Upper lobe of right lung (tissue), 1 donor: Measurements from ENCODE around the gene UBL5. TPM values are rescaled to one million over a fixed set of nuclear protein-coding genes. Genes with fewer than 3 reads are reported as not detected.
A peak's percentile ranks its signal among the peaks of the same experiment; 100 is the strongest.
"Not testable (repeated sequence)": the region's sequence is repeated elsewhere in the genome, so short reads cannot be mapped to it uniquely, and the experiment has no call there.

ENCODE experiments used
- ATAC-seq: fragments of 200-7000 bp; cut with Tn5 transposase; one replicate; pipeline ENCODE4 v1.9.1; 2020; ENCODE audit warnings: mild to moderate bottlenecking, moderate library complexity
- DNase-seq: peaks from one replicate; pipeline ENCODE4 v3.0.0-alpha.2; 2020
- H3K27ac ChIP-seq: fragments of 200-600 bp; one replicate; pipeline ENCODE4 v1.8.0; 2022
- H3K27me3 ChIP-seq: fragments of 200-600 bp; one replicate; pipeline ENCODE4 v1.8.0; 2022; ENCODE audit warnings: mild to moderate bottlenecking
- H3K36me3 ChIP-seq: fragments of 200-600 bp; one replicate; pipeline ENCODE4 v1.8.0; 2022
- H3K4me1 ChIP-seq: fragments of 200-600 bp; one replicate; pipeline ENCODE4 v1.8.0; 2022
- H3K4me3 ChIP-seq: fragments of 200-600 bp; one replicate; pipeline ENCODE4 v1.8.0; 2022; ENCODE audit warnings: mild to moderate bottlenecking
- H3K9me3 ChIP-seq: fragments of 200-600 bp; one replicate; pipeline ENCODE4 v1.8.0; 2022
- intact Hi-C: fragments of 100-400 bp; cut with DNase I; formaldehyde crosslinking; loops from one replicate; pipeline ENCODE4 v1.11.0; 2022
- total RNA-seq: library from RNA; stranded (reverse); fragmentation: NEBNext Ultra II Directional; extraction: Animal tissue kit (Norgen Biotek cat#: 25700); gene quantifications from one replicate; pipeline ENCODE4 v1.2.1, GENCODE V29; 2021
- TF ChIP-seq, protein P1 (sequence below): fragments of 200-600 bp; IDR thresholded peaks from one replicate; pipeline ENCODE4 v1.8.0; 2022; ENCODE audit warnings: antibody characterized with exemption
- donor health status: DM: no; HTN: yes; CAD: no; lungs with severe emphysema.

The UBL5 gene
- total RNA-seq, 1 donor from 2014 or later = 220 TPM

DNA sequence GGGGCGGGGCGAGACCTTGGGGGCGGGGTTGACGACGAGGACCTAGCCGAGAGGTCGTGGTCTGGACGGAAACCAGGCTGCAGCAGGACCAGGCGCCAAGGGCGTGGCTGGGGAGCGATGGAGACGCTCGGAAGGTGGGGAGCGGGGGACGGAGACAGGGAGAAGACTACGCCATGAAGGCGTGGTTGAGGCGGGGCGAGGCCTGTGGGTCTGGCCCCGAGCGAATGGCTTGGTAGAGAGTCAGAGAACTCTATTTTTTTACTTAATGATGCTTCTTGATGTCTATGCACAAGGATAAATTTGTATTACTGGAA, 8.2 kb upstream of the UBL5 start:
- Histone ChIP-seq H3K27ac (peak overlapping the region; percentile 68), H3K4me1 (peaks cover 20% of the 10 kb centered on the region), H3K27me3 (no peaks in the 10 kb centered on the region), H3K9me3 (no peaks in the 10 kb centered on the region), H3K36me3 (no peaks in the 10 kb centered on the region), H3K4me3 (peak overlapping the region; percentile 41)
- intact Hi-C loops = no loop called here
- no peak for ATAC-seq
- no peak for DNase-seq
- TF ChIP-seq, protein P1, sequence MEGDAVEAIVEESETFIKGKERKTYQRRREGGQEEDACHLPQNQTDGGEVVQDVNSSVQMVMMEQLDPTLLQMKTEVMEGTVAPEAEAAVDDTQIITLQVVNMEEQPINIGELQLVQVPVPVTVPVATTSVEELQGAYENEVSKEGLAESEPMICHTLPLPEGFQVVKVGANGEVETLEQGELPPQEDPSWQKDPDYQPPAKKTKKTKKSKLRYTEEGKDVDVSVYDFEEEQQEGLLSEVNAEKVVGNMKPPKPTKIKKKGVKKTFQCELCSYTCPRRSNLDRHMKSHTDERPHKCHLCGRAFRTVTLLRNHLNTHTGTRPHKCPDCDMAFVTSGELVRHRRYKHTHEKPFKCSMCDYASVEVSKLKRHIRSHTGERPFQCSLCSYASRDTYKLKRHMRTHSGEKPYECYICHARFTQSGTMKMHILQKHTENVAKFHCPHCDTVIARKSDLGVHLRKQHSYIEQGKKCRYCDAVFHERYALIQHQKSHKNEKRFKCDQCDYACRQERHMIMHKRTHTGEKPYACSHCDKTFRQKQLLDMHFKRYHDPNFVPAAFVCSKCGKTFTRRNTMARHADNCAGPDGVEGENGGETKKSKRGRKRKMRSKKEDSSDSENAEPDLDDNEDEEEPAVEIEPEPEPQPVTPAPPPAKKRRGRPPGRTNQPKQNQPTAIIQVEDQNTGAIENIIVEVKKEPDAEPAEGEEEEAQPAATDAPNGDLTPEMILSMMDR = no peak

GRCh38 chr19:9820034-9820433, 7.7 kb upstream of the UBL5 start:
- peaks cover 20% of the 10 kb centered on the region for H3K4me1 ChIP-seq
- H3K9me3 ChIP-seq, intact Hi-C loops, ATAC-seq, H3K27me3 ChIP-seq, H3K36me3 ChIP-seq, DNase-seq: not testable (repeated sequence)
- peak overlapping the region; percentile 41 for H3K4me3 ChIP-seq
- H3K27ac ChIP-seq = peak overlapping the region; percentile 68

DNA sequence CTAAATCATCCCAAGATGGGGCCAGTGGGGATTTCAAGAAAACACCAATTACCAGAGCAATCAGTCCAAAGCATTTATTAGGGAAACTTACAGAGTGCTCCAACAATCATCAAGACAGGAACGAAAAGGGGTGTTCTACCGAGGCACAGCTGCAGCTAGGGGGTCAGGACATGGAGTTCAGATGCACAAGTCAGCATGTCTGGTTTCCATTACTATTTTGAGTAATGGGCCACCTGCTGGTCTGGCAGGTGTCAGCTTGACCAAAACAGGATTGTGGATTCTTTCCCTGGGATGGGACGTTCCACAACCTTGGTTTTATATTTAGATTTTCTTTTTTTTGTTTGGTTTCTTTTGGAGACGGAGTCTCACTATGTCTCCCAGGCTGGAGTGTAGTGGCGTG, 3.9 kb upstream of the UBL5 start:
- H3K36me3 ChIP-seq = no peaks in the 10 kb centered on the region
- H3K9me3 ChIP-seq = no peaks in the 10 kb centered on the region
- peaks cover 24% of the 10 kb centered on the region for H3K4me1 ChIP-seq
- intact Hi-C loops = no loop called here
- no peak overlapping the region for H3K27ac ChIP-seq
- TF ChIP-seq, protein P1 = no peak
- no peak overlapping the region for H3K4me3 ChIP-seq
- H3K27me3 ChIP-seq = no peaks in the 10 kb centered on the region
- DNase-seq = no peak
- no peak for ATAC-seq

DNA sequence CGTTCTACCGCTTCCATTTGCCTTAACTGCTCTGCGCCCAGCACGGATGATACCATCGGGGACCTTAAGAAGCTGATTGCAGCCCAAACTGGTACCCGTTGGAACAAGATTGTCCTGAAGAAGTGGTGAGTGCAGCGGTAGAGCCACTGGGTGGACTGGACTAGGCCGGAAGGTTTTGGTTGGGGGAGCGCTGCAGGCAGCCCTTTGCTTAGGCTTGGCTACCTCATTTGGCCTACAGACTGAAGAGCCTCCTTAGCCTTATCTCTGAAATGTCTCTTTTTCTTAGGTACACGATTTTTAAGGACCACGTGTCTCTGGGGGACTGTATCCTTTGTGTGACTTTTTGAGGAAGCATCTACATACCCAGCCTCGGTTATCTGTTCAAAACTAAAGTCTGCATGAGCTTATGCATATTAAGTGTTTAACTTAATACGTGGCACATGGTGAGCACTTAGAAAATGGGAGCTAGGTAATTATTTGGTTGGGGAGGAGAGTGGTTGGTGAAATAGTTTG, 889 bp downstream of the UBL5 start:
- H3K9me3 ChIP-seq = no peaks in the 10 kb centered on the region
- peak overlapping the region; percentile 91 for H3K4me3 ChIP-seq
- peaks cover 24% of the 10 kb centered on the region for H3K4me1 ChIP-seq
- intact Hi-C loops = no loop called here
- TF ChIP-seq, protein P1 = no peak
- H3K27me3 ChIP-seq = no peaks in the 10 kb centered on the region
- peaks cover 13% of the 10 kb centered on the region for H3K36me3 ChIP-seq
- DNase-seq (no peak), ATAC-seq (no peak)
- H3K27ac ChIP-seq = peak overlapping the region; percentile 85

DNA sequence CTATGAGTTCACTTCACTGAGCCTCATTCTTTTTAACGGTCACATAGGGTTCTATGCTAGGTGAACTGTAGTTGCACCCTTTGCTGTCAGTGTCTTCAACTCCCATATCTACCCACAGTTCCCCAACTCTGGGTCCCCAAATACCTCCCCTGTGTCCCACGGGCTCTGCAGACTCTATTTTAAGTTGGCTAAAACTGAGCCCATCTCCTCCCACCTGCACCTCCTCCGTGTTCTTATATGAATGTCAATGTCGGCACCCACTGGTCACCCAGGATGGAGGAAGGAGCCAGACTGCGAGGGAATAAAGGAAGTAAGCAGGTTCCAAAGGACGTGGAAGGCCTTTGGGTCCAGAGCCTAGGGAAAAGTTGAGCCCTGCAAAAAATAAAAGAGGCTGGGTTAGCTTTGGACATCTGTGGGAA, 6.6 kb downstream of the UBL5 start:
- ATAC-seq (no peak), DNase-seq (no peak)
- H3K27me3 ChIP-seq = no peaks in the 10 kb centered on the region
- TF ChIP-seq, protein P1 = no peak
- H3K27ac ChIP-seq = peak overlapping the region; percentile 73
- H3K9me3 ChIP-seq = no peaks in the 10 kb centered on the region
- intact Hi-C loops = no loop called here
- peaks cover 16% of the 10 kb centered on the region for H3K36me3 ChIP-seq
- peaks cover 13% of the 10 kb centered on the region for H3K4me1 ChIP-seq
- peak overlapping the region; percentile 85 for H3K4me3 ChIP-seq

- Histone ChIP-seq H3K4me3 (peak within 1 kb of the TSS; percentile 85), H3K4me1 (peaks cover 12% of the 10 kb centered on the region), H3K9me3 (no peaks in the 10 kb centered on the region), H3K27ac (peak within 1 kb of the TSS; percentile 73), H3K36me3 (peaks cover 16% of the 10 kb centered on the region), H3K27me3 (no peaks in the 10 kb centered on the region)
- TF ChIP-seq, protein P1 = peak; percentile 73
- DNase-seq (peak; percentile 99), ATAC-seq (peak; percentile 99)
- intact Hi-C loops = no loop called here
These were observed 7.2 kb downstream of the UBL5 start, which contains the start of gene PIN1 for GRCh38 chr19:9834726-9835506. PIN1 (plus strand) TSS chr19:9835318; CDS start chr19:9835345, 27 bp downstream.
